GM12801 (cell line): ENCODE results near the gene NXNL1.

ENCODE experiments used
- CTCF ChIP-seq: IDR thresholded peaks from one replicate; pipeline ENCODE4 v1.5.1; 2011; ENCODE audit warnings: control low read depth; ENCODE audit not compliant: insufficient read length; ENCODE audit errors: extremely low read depth

The NXNL1 gene

GRCh38 chr19:17429641-17430113, 31.0 kb downstream of the NXNL1 start:
- TF ChIP-seq CTCF: no peak

GRCh38 chr19:17424743-17425365, 35.9 kb downstream of the NXNL1 start:
- TF ChIP-seq CTCF: no peak

- TF ChIP-seq CTCF: no peak
These were observed 37.1 kb downstream of the NXNL1 start for GRCh38 chr19:17423429-17424208.

GRCh38 chr19:17421942-17422341, 38.8 kb downstream of the NXNL1 start:
- no peak for TF ChIP-seq CTCF

GRCh38 chr19:17420475-17420924, 40.2 kb downstream of the NXNL1 start:
- no peak for TF ChIP-seq CTCF

- no peak for TF ChIP-seq CTCF
These were observed 40.9 kb downstream of the NXNL1 start, which contains the start of gene MVB12A for GRCh38 chr19:17419621-17420474. MVB12A (plus strand) TSS chr19:17420047; CDS start chr19:17420136, 89 bp downstream.

- TF ChIP-seq CTCF: no peak
These were observed 41.5 kb downstream of the NXNL1 start for GRCh38 chr19:17419154-17419620.
